IMR-90 (cell line): Measurements from ENCODE around the gene IRX3.
"Not testable (repeated sequence)": the region's sequence is repeated elsewhere in the genome, so short reads cannot be mapped to it uniquely, and the experiment has no call there.

ENCODE experiments used
- CTCF ChIP-seq: conservative IDR thresholded peaks from 2 replicates; pipeline ENCODE4 v1.5.1; 2012; ENCODE audit warnings: mild to moderate bottlenecking, low read depth, low read length, improper control_type of control experiment
- ELK1 ChIP-seq: fragments of 150-350 bp; IDR thresholded peaks from 2 replicates; pipeline ENCODE4 v1.6.1; 2016; ENCODE audit warnings: low read depth, mild to moderate bottlenecking, low read length, moderate library complexity, borderline replicate concordance
- POLR2A ChIP-seq: IDR thresholded peaks from 2 replicates; pipeline ENCODE4 v1.6.1; 2012; ENCODE audit warnings: mild to moderate bottlenecking, low read depth, low read length

GRCh38 chr16:54247705-54248104, 38.9 kb downstream of the IRX3 start:
- not testable (repeated sequence) for TF ChIP-seq CTCF, POLR2A, ELK1
